ELR (cell line): ENCODE data around the gene LRRC28.
"Not testable (repeated sequence)": the region's sequence is repeated elsewhere in the genome, so short reads cannot be mapped to it uniquely, and the experiment has no call there.

Experiments
- DNase-seq: peaks from one replicate; pipeline ENCODE4 v3.0.0-alpha.2; 2015; ENCODE audit warnings: low read depth

Gene LRRC28

DNA sequence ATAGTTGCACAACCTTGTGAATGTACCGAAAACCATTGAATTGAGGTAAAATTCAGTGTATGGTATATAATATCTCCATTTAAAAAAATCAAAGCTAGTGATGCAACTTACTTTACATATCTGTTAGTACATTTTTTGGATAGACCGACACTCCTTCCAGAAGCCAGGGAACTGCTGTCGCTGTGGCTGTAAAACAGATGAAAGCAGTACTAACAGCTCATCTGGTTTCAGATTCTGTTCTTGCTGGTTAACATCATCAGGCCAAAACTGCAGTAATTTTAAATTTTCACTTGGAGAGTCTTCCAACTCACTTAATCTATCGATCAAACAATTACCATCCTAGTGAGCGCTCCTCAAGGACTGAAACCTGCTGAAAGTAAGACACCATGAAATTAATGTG, 145.1 kb downstream of the LRRC28 start:
- DNase-seq, result no peak

DNA sequence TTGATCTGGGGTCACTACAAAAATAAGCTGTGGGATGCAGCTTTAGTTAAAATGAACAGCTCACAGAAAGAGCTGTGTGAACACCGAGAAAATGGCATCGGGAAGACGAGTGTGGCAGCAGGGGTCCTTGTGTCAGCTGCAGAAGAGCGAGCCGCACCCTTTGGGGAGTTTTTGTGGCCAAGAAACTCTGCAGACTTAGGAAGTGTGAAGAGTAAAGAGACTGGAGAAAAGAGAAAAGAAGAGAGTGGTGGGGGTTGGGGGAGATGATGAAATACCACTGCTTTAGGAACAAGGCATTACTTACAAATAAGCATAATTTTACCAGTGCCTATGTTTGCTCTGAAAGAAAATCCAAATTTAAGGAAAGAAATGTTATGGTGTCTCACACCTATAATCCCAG, 147.8 kb downstream of the LRRC28 start:
- DNase-seq, result no peak

DNA sequence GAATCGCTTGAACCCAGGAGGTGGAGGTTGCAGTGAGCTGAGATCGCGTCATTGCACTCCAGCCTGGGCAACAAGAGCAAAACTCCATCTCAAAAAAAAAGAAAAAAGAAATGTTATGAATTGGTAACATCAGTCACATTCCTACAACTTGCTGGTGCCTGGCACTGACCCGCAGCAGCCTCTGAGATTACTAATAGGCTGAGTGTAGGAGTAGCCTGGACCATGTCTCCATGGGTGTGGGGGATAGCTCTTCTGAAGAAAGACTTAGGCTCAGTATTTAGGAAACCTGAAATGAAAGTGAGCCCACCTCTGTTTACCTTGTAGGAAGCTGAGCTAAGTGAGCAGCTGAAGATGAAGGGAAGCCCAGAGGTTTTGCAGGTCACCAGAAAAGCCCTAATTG, 148.3 kb downstream of the LRRC28 start:
- no peak for DNase-seq

DNA sequence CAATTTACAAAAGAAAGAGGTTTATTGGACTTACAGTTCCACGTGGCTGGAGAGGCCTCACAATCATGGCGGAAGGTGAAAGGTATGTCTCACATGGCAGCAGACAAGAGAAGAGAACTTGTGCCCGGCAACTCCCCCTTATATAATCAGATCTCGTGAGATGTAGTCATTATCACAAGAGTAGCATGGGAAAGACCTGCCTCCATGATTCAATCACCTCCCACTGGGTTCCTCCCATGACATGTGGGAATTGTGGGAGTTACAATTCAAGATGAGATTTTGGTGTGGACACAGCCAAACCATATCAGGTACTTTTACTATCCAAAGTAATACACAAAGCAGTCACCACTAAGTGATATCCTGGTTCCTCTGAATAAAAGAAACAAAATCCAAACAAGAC, 149.9 kb downstream of the LRRC28 start:
- DNase-seq, result not testable (repeated sequence)

DNA sequence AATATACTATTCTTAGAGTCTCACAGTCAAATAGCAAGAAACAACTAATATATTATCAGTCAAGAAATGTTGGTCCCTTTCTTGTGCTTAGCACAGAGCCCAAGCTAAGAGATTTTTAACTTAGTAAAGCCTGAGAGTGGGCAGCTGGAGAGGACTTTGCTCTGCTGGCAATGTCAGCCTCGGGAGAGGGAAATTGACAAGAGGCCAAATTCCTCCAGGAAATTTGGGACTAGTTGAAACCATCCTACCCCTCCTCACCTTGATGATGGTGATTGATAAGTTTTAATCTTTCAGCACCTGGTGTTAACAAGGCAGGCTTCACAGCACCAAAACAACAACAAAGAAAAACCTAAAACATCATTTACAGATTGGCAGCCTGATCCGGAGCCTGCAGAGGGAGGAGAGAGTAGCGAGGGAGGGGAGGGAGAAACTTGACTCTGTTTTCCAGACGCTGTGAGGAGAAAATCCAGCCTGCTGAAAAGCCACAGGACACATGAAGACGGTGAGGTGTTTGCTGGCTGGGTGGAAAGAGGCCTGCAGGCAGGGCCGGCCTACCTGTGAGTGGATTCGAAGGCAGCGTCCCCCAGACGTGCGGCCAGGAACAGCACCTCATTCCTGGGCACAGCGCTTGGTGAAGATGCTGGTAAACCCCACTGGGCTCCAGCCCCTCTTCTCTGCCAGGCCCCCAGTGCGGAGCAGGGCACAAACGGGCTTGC, 150.9 kb downstream of the LRRC28 start:
- DNase-seq, result no peak

DNA sequence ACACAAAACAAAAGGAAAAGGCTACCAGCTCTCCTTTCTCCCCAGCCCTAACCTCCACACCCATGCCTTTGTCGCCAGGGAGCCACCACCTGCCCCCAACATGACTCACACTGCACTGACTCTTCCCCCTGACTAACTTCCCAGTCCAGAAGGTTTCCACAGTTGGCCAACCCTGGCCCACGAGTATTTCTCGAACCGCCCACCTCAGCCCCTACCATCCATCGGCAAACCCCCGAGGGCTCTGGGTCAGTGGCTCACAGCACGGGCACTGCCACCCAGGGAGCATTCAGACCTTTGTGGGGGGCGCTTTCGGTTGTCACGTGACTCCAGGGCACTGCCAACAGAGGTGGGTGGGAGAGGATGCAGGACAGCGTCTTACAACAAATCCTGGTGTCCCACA, 152.3 kb downstream of the LRRC28 start:
- DNase-seq, result no peak

DNA sequence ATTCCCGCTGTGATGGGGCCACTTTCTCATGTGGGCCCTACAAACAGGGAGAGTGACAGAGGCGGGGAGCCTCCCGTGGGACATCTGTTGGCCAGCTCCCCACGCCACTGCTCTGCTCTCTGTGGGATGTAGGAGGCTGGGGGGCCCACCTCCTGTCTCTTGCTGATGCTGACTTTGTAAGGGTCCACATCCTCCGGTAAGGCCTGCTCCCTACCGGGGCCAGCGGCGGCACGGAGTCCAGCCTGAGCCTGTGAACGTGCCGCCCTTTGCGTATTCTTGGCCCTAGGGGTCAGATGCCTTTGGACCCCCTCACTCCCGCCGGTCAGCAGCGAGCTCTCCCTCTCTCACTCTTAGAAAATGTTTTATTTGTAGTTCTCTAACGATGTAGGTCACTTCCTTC, 153.2 kb downstream of the LRRC28 start:
- no peak for DNase-seq

DNA sequence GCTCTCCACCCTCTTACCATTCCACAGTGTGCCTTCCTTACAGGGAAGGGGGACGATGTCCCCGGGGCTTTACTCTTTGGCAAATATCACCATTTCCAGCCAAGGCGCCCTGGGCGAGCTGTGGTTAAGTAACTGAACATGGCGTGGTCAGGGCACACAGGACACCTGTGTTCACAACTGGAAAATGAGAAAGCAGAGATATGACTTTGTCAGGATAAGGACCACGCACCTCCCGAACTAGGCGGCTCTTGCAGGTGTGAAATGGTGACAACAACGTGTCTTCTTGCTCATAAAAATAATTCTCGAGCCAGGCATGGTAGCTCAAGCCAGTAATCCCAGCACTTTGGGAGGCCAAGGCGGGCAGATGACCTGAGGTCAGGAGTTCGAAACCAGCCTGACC, 154.8 kb downstream of the LRRC28 start:
- no peak for DNase-seq

DNA sequence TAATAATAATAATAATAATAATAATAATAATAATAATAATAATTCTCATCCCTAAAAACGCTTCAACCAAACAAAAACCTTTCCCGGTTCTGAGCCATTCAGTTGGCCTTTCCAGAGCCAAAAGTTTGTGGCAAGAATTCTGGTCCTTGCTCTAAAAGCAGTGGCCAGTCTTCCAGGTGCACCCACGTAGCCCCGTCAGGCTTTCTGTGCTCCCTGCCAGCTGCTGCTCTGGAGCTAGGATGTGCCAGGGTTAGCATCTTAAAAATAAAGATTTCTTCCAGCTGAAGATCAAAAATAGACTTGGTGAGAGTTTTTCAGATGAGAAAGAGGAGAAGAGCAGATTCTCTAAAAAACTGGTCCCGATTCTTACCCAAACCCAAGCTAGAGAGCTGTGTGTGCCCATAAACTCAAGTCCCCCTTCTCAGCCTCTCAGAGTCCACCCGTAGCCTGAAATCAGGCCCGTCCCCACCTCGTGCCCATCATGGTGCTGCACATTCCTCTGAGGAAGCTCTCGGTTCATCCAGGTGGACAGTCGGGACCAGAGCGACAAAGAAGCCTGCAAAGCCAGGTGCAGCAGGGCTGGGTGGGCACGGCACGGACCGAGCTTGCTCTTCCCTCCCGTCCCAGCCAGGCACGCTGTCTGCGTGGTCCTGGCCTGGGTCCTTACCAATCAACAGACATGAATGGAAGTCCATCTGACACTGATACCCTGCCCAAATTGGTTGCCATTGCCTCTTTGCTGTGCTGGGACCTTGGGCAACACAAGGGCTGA, 155.6 kb downstream of the LRRC28 start:
- DNase-seq, result no peak

DNA sequence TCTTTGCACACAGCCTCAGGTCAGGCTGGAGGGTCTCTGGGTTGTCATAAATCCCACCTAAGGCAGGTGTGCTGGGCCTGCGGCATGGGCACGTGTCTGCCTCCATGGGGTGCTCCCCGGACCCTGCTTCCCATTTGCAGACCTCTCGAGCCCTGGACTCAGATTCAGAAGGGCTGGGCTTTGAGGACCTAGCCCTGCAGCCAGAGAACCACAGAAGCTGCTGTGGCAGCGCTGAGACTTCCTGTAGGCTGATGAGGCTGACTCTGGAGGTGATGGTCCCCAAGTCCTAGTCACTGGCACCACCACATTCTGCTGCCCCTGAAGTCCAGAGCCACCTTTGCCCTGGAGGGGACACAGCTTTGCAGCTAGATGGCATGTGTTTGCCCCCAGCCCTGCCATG, 156.4 kb downstream of the LRRC28 start:
- no peak for DNase-seq

DNA sequence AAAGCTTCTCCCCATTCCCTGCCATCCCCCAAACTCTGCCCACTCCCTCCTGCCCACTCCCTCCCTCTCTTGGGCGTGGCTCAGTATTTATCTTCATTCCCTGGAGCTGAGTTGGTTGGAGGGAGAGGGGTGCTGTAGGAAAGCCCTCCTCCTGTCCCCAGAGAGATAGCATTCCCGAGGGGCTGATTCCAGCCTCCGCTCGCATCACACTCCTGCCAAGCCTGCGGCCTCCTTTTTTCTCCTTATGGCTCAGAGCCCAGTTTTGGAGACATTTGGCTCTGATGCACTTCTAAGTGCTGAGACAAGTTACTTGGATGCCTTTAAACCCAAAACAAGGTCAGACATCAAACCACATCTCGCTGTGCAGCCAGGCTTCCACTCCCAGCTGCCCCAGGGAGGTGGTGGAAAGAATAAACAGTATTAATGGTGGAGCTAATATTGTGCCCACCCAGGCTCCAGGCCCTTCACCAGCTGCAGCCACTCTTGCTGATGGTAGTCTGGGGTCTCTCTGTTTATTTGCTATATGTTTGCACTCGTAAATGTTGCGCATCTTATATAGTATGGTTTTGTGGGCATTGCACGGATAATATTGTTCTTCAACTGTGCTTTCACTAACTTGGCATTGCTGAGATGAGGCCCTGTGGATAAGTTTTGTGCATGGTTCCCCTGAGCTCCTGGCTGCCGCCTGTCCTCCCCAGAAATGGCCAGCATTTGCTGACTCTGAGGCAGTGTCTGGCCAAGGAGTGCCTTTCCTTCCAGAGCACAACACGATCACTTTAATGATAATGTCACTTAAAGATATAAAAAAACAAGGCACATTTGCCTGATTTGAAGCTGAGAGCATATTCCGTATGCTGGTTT, 157.2 kb downstream of the LRRC28 start:
- no peak for DNase-seq

DNA sequence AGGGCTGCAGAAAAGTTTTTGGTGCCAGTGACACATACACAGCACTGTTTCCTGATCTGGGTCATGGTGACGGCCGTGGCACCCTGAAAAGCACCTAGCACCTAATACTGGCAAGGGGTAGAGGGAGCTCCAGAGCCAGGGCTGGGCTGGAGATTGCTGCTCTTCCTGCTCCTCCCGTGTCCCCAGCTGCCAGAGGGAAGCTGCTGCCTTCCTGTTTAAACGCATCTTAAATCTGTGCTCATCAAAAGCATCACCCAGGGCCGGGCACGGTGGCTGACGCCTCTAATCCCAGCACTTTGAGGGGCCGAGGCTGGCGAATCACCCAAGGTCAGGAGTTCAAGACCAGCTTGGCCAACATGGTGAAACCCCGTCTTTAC, 157.8 kb downstream of the LRRC28 start:
- peak; percentile 72 for DNase-seq

DNA sequence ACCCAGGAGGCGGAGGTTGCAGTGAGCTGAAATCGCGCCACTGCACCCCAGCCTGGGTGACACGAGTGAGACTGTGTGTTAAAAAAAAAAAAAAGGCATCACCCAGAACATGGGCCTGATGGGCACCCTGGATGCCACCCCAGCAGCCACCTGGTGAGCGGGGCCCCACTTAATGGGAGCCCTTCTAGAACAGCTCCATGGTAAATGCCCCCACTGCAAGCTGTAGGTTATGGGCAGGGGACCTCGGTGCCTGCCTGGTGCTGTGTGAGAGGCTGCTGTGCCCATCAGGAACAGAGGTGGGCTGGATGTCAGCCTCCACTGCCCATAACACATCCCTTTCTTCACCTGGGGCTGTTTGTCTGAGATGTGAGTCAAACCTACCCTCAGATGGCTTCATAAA, 158.3 kb downstream of the LRRC28 start:
- no peak for DNase-seq

DNA sequence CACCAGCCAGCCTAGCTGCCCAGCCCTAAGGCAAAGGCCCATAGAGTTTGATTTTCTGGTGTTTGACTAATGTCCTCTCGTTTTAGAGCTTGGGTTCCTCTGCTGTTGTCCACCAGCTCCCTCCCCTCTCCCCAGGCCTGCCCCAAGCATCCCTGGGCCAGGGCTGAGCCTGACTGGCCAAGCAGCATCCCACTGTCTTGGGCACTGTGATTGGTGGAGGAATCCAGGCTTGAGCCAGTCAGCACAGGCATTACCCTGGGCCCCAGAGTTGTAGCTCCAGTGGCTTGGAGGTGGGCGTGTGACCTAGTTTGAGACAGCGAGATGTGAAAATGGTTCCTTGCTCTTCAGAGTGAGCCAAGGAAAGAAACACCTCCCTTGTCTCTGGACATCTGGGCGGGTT, 159.2 kb downstream of the LRRC28 start:
- no peak for DNase-seq

DNA sequence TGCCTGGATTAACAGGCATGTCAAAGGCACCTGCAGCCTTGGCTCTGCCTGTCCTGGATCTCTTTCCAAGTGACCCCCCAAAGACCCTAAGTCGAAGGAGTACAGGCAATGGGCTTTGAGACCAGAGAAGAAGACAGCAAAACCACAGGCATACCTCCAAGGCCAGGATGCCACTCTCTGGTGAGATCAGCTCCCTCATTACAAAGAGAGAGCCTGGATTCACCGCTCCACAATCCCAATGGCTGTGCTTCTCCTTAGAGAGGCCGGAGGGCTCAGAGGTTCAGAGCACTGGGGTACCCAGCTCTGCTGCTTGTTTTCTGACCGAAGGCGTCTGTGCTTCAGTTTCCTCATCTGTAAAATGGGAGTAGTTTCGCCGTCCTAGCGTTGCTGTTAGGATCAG, 160.0 kb downstream of the LRRC28 start:
- DNase-seq, result no peak

DNA sequence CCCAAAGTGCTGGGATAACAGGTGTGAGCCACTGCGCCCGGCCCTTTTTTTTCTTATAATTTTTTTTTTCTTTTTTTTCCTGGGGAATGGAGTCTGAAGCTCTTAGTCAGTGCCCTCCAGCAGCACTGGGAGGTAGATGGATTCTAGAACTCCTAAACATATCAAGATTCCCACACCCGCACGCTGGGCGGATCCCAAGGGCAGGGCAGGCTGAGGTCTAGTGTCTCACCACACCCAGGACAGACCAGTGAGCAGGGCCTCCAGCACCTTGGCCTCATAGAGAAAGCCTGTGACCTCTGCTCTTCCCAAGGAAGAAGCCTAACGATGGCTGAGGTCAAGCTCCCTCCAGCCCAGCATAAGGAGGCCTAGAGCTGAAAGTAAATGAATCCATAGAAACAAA, 160.8 kb downstream of the LRRC28 start:
- no peak for DNase-seq

DNA sequence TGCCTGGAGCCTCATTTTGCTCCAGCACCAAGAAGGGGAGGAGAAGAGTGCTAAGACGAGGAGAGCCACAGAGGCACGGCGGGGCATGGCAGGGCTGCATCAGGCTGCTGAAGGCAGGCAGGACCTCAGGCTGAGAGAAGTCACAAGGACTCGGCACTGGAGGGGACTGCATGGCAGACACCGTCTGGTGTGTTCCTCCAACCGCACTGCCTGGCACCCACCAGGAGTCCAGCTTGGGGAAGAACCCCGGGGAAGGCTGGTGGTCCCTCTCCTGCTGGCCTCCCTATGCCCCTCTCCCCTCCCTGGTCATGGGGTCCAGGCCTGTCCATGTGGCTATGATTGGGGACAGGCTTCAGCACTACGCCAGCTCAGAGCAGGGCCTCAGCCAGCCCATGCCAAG, 161.3 kb downstream of the LRRC28 start:
- no peak for DNase-seq

DNA sequence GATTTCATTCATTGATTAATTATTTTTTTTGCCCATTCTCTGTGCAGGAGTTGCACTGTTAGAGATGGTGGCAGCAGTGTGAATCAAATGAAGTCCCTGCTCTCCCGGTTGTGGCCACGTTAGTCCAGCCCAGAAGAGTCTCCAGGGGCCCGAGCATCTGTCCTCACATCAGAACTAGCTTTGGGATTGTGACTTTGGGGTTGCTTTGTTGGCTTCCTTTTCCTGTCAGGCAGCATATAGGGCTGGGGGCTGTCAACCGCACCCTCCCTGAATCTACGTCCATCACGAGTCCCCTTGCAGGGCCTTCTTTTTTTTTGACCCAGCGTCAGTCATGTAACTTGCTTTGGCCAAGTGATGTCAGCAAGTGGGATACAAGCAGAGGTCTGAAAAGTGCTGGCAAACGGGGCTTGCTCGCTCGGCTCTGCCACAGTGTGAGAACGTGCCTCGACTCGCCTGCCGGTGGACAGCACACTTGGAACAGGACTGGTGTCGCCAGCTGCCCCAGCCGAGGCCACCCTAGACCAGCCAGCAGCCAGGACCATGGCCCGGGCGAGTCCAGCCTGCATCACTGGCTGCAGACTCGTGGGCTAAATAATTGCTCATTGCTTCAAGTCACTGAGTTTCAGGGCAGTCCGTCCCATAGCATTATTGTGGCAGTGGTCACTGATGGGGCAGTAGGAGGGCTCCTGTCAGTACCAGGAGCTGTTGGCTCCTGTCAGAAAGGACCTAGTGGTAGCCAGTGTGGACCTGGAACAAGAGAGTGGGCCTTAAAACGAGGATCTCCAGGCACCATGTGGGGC, 162.9 kb downstream of the LRRC28 start:
- DNase-seq, result no peak

DNA sequence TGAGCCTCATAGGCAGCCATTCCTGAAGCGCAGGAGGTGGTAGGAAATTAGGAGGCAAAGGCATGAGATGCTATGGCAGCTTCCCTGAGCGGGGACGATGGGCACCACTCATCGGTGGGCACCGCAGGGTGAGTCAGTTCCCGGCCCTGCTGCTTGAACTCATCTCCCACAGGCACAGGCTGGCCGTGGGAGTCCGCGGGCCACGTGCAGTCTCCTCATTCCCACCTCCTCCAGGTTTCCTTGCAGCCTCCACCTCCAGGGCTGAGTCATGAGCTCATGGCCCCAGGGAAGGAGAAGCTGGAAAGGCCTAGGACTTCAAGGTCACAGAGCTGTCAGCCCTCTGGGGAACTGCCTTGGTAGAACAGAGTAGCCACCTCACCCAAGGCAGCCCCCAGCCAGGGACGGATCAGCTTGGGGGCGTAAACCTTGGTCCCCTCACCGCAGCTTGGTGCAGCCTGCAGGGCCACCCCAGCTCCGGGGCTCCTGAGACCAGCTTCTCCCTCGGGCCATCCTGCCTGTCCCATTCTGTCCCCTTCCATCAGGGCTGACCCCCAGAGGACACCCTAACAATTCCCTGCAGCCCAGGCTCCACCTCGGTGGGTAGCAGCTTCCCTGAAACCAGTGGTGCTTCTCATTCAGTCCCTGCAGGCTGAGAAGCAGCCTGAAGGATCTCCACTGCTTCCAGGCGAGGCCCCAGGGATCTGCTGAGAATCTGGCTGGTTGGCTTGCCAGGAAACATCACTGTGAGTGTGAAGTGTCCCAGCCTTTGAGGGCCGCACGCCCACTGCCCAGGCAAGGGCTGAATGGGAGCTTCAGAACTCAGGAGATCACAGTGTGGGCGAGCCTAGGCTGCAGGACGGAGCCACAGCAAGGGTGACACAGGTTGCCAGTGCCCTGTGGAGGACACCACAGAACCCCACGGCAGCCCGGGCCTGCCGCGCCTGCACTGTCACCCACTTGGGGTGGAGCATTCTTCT, 163.8 kb downstream of the LRRC28 start:
- peak; percentile 25 for DNase-seq

DNA sequence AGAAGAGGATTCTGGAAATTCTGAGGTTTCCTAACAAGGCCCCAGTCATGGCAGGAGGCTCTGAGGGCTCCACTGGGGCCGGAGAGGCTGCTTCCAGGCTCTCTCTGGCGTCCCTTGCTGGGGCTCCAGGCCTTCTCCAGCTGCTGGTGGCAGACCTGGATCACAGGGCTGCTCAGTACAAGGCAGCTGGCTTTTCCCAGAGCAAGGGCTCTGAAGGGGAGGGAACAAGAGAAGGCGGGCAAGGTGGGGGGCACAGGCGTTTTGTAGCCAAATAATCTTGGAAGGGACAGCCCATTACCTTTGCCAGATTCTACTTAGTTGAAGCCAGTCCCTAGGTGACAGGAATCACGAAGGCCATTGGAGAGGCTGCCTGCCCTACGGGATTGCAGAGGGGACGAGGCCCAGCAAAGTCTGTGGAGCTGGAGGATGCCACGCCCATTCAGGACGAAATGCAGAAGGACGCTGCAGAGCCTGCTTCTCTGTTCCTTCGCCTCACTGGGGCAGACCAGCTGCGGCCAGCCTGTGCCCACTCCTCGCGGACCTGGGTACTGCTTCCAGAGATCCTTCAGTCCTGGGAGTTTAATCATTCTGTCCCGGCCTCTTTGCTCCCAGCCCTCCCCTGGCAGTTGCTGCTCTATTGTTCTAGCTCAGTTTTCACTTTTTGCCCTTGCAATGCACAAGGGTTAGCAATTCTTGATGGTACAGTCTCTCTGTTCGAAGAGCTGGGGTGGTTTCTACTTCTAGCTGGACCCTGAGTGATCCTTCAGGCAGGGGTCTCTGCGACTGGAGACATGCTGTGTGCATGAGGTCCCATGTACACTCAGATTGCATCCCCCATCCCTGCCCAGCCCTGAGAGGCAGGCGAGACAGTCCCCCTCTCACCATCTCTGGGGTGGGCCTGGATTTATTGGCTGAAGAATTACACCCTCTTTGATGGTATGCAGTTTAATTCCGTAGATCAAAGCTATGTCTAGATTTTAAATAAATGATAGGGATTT, 165.2 kb downstream of the LRRC28 start:
- no peak for DNase-seq
